Hepatic stellate cell (primary cell): ENCODE data around the gene NR3C1.

Experiments used
- DNase-seq: peaks from one replicate; pipeline ENCODE4 v3.0.0; 2011; ENCODE audit warnings: low spot score

Gene NR3C1

GRCh38 chr5:143311428-143311827, 92.1 kb downstream of the NR3C1 start:
- DNase-seq: peak; percentile 4

- peak; percentile 5 for DNase-seq
Observed at GRCh38 chr5:143309661-143310431, 93.6 kb downstream of the NR3C1 start.

- DNase-seq: no peak
Observed at GRCh38 chr5:143308731-143309130, 94.8 kb downstream of the NR3C1 start.

GRCh38 chr5:143306040-143306439, 97.4 kb downstream of the NR3C1 start:
- no peak for DNase-seq

- no peak for DNase-seq
Observed at GRCh38 chr5:143304836-143305475, 98.5 kb downstream of the NR3C1 start.

GRCh38 chr5:143302341-143303045, 101.0 kb downstream of the NR3C1 start:
- peak; percentile 4 for DNase-seq

- DNase-seq: no peak
Observed at GRCh38 chr5:143297756-143298155, 105.7 kb downstream of the NR3C1 start.

GRCh38 chr5:143290125-143290524, 113.4 kb downstream of the NR3C1 start:
- no peak for DNase-seq

GRCh38 chr5:143284521-143284920, 119.0 kb downstream of the NR3C1 start:
- no peak for DNase-seq

- DNase-seq: no peak
Observed at GRCh38 chr5:143284002-143284401, 119.5 kb downstream of the NR3C1 start.

GRCh38 chr5:143281226-143281625, 122.3 kb downstream of the NR3C1 start:
- DNase-seq: no peak

GRCh38 chr5:143279698-143280097, 123.8 kb downstream of the NR3C1 start:
- no peak for DNase-seq

GRCh38 chr5:143277536-143277935, 126.0 kb downstream of the NR3C1 start:
- DNase-seq: no peak

- DNase-seq: no peak
Observed at GRCh38 chr5:143275512-143276363, 127.7 kb downstream of the NR3C1 start.

GRCh38 chr5:143274952-143275351, 128.5 kb downstream of the NR3C1 start:
- DNase-seq: no peak

- DNase-seq: no peak
Observed at GRCh38 chr5:143271431-143271830, 132.1 kb downstream of the NR3C1 start.

GRCh38 chr5:143268388-143268787, 135.1 kb downstream of the NR3C1 start:
- DNase-seq: no peak

- no peak for DNase-seq
Observed at GRCh38 chr5:143267186-143267585, 136.3 kb downstream of the NR3C1 start.

- no peak for DNase-seq
Observed at GRCh38 chr5:143265995-143266394, 137.5 kb downstream of the NR3C1 start.

GRCh38 chr5:143263272-143263810, 140.1 kb downstream of the NR3C1 start:
- DNase-seq: no peak

GRCh38 chr5:143262393-143263174, 140.9 kb downstream of the NR3C1 start:
- peak; percentile 32 for DNase-seq
